SK-N-MC (cell line): ENCODE measurements around the gene S100A12.

ENCODE experiments used
- EZH2 ChIP-seq: fragments of 200-600 bp; sonication (generic); IDR thresholded peaks from one replicate; pipeline ENCODE4 v1.6.1; 2017; ENCODE audit warnings: antibody characterized with exemption
- POLR2AphosphoS5 ChIP-seq: IDR thresholded peaks from 2 replicates; pipeline ENCODE4 v1.6.1; 2012; ENCODE audit warnings: mild to moderate bottlenecking, low read depth, low read length, borderline replicate concordance

- TF ChIP-seq POLR2AphosphoS5 (no peak), EZH2 (no peak)
Measured at GRCh38 chr1:153372571-153372970, 2.9 kb downstream of the S100A12 start.
